TTC549 (cell line): Measurements from ENCODE around the gene SNAPC2.
"Not testable (repeated sequence)": the region's sequence is repeated elsewhere in the genome, so short reads cannot be mapped to it uniquely, and the experiment has no call there.

Experiments
- FAIRE-seq: peaks from 2 replicates; lab custom pipeline; 2012; peaks lifted over from hg19 to GRCh38; lab: Jason Lieb, UNC

SNAPC2 gene

DNA sequence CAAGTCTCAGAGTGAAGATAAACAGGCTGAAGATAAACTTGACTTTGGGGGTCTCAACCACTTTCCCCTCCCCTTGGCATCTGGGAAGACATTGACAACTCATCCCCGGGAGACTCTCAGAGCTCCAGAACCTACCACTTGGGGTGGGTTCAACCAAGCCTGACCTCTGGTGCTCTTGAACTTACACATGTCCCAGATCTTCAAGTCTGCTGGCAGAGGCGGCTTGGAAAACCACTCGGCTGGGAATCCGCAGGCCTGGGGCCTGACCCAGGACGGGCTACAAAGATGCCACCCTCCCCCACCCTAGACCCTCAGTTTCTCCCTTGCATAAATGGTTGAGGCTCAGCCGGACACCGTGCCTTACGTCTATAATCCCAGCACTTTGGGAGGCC, 31.3 kb upstream of the SNAPC2 start:
- FAIRE-seq = no peak

DNA sequence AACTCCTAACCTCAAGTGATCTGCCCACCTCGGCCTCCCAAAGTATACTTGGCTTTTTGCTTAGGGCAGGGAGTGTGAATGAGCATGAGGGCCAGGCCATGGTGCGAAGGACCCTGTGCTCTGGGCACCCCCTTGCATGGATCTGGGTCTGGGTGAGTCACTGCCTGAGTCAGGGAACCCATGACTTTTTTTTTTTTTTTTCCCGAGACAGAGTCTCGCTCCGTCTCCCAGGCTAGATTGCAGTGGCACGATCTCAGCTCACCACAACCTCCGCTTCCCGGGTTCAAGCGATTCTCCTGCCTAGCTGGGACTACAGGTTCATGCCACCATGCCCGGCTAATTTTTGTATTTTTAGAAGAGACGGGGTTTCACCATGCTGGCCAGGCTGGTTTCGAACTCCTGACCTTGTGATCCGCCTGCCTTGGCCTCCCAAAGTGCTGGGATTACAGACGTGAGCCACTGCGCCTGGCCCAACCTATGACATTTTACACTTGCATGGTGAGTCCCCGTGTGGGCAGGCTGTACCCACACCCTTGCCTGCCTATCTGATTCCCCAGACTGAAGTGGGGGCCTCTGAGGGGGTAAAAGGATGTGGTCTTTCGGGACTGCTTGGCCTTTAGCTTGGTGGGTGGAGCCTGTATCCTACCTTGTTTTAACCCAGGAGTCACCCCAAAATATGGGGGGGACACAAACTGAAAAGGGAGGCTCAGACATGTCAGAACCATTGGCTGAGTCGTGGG, 26.6 kb upstream of the SNAPC2 start:
- FAIRE-seq = not testable (repeated sequence)

GRCh38 chr19:7894612-7895309, 25.4 kb upstream of the SNAPC2 start:
- FAIRE-seq = no peak

DNA sequence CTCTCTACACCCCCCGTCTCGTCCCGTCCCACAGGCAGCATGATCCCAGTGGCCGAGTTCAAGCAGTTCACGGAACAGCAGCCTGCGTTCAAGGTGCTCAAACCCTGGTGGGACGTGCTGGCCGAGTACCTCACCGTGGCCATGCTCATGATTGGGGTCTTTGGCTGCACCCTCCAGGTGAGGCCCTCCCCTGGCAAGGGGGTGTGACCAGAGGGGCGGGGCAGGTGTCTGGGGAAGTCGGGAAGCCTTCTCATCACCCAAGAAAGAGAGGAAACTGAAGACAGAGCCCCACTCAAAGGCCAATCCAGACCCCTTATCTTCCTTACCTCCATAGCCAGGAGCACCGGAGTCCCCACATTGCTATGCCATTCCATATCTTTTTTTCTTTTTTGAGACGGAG, 24.6 kb upstream of the SNAPC2 start:
- no peak for FAIRE-seq

DNA sequence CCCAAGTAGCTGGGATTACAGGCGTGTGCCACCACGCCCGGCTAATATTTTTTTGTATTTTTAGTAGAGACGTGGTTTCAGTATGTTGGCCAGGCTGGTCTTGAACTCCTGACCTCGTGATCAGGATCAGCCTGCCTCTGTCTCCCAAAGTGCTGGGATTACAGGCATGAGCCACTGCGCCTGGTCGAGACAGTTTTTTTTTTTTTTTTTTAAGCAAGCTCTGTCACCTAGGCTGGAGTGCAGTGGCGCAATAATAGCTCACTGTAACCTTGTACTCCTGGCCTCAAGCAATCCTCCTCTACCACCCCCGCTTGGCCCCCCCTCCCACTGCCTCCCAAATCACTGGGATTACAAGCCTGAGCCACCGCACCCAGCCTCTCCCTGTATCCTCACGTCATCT, 22.8 kb upstream of the SNAPC2 start:
- no peak for FAIRE-seq

- no peak for FAIRE-seq
Observed at GRCh38 chr19:7898967-7899366, 21.2 kb upstream of the SNAPC2 start.

- no peak for FAIRE-seq
Observed at GRCh38 chr19:7899751-7900378, 20.3 kb upstream of the SNAPC2 start.

DNA sequence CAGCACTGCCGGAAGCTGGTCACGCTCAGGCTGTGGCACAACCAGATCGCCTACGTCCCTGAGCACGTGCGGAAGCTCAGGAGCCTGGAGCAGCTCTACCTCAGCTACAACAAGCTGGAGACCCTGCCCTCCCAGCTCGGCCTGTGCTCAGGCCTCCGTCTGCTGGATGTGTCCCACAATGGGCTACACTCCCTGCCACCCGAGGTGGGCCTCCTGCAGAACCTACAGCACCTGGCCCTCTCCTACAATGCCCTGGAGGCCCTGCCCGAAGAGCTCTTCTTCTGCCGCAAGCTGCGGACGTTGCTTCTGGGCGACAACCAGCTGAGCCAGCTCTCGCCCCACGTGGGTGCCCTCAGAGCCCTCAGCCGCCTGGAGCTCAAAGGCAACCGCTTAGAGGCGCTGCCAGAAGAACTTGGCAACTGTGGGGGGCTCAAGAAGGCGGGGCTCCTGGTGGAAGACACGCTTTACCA, 19.7 kb upstream of the SNAPC2 start:
- FAIRE-seq = no peak

- no peak for FAIRE-seq
Observed at GRCh38 chr19:7900931-7901330, 19.2 kb upstream of the SNAPC2 start.

DNA sequence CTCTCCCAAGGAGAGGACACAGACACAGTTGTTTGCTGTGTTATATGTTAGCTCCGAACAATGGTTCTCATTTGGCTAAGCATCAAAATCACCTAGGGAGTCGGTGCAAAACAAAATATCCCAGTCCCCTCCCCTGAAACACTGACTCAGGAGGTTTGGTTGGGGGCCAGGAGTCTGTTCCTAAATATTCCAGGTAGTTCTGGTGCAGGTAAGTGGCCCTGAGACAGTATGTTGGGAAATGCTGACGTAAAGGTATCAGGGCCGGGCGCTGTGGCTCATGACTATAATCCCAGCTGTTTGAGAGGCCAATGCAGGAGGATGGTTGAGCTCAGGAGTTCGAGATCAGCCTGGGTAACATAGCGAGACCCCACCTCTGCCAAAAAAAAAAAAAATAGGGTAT, 18.8 kb upstream of the SNAPC2 start:
- FAIRE-seq = no peak

DNA sequence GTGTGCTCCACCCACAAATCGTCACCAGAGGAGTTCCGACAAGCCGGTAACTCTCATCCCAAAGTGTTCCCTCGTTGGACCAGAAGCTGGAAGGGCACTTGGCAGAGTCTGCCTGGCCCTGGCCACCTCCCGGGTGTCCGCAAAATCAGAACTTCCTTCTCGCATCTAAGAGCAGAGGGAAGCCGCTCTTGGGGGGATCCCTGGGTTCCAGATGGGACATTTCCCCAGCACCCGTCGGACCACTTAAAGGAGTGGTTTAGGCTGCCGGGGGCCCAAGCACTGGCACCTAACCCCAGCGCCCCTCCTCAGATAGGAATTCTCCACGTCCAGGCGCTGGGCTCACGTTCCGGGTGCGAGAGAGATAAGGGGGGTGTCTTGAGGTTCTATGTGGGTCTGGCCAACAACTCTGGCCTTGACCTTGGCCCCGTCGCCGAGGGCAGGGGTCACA, 17.3 kb upstream of the SNAPC2 start:
- FAIRE-seq = no peak

DNA sequence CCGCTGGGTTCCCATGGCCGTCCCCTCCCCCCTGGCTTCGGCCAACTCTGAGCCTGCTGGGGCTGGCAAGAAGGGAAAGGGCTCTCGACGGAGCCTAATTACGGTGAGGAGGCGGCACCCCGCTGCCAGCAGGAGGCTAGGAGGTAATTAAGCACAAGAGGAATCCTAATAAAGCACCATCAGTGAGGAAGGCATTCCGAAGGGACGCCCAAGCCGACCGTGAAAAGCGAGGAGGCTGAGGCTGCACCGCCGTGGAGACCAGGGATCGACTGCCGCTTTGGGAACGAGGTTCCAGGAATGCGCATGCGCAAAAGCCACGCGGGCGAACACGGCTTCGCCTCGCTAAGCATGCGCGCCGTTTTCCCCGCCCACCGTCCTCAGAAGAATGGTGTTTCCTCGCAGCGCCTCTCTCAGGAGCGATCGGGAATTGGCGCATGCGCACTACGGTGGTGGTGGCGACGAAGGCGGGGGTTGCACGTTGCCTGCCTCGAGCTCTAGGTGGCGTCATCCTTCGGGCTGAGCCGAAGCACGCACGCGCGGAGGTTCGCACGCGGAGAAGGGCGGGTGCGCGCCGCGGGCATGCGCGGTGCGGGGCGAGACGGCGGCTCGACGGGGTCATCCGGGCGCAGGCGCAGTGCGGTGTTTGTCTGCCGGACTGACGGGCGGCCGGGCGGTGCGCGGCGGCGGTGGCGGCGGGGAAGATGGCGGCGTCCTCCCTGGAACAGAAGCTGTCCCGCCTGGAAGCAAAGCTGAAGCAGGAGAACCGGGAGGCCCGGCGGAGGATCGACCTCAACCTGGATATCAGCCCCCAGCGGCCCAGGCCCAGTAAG, 16.7 kb upstream of the SNAPC2 start, which contains the start of gene MAP2K7:
TSS of gene MAP2K7 (plus strand) at position 634 of the 830 bp plus-strand sequence. CDS start at position 702, 68 bp downstream.
- peak; percentile 94 for FAIRE-seq

DNA sequence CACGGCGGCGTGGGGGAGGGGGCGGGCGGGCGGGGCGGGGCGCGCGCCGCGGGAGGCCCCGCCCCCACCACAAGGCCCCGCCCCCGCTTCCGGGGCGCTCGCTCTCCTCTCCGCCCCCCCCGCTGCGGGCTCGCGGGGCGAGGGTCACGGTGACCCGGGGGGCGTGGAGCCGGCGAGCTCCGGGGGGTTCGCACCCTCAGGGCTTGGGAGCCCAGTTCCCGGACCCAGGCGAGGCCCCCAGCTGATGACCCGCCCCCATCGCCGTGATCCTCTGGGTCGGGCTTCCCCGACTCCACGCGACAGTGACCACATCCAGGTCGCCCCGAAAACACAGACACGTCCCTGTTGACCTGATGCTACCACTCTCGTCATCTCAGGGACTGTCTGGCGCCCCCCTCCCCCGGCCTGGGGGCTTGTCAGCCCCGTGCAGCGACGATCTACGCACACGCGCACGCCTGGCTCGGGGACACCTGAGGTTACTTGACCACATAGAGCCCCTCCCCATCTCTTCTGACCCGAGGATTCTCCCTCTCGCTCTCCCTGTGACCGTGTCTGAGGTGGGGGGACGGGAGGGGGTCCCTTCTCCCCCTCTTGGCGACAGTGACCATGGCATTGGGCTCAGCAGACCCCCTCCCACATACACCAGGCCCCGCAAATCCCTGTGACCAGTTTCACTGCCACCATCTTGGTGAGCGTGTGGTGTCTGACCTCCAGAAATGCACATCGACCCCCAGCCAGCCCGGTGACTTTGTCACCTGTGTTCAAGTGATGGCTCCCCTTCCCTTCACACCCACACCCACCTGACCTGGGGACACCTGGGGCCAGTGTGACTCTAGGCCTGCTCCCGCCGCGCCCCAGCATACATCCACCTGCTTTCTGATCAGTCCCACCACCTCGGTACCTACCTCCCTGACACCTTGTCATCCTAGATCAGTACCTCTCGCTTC, 15.8 kb upstream of the SNAPC2 start:
- FAIRE-seq = no peak

DNA sequence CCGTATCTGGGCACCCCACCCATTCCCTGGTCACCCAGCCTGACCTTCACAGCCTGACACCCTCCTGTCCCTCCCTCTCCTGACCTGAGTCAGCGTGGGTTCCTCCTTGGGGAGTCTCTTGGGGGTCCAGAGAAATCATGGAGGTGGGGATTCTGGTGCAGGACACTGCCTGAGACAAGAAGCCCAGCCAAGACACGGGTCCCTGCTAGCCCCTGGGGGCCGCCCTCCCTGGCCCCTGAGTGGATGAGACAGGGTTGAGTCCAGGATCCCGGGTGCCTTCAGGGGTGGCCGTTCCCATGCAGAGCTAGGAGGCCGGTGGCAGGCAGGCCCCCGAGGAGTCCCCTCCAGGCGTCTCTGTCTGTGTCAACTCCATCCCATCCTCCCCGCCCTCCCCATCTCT, 14.9 kb upstream of the SNAPC2 start:
- no peak for FAIRE-seq

- FAIRE-seq = no peak
Observed at GRCh38 chr19:7905859-7906258, 14.3 kb upstream of the SNAPC2 start.

DNA sequence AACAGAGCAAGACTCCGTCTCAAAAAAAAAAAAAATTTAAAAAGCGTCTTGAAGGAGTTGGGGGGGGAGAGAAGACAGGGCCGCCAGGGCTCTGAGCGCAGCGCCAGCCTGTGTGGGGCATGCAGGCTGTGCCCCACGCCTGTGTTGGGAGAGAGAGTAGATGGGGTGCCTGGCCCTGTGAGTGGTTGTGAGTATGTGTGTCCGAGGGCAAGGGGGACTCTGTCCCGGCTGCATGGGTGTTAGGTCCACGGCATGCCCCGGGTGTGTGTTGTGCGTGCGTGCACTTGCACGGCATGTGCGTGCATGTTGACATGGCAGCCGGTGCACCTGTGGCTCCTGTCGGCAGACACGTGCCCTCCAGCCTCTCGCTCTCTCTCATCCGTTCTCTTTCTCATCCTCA, 13.0 kb upstream of the SNAPC2 start:
- no peak for FAIRE-seq

DNA sequence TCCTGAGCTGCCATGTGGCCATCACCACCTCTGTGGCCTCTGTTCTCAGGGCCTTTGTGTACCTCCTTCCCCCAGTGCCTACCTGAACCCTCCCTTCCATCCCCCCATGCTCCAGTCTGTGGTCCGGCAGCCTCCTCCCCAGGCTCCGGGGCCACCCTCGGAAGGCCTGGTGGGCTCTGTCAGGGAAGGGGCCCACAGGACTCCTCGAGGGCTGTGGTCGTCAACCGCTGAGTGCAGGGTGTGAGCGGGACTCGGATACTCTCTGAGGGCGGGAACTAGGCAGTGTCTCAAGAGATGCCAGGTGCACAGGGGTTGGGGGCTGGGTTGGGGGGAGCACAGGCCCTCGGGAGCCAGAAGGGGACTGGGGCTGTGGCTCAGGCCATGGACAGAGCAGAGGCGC, 12.6 kb upstream of the SNAPC2 start:
- no peak for FAIRE-seq

GRCh38 chr19:7908078-7908699, 11.9 kb upstream of the SNAPC2 start:
- FAIRE-seq = no peak

DNA sequence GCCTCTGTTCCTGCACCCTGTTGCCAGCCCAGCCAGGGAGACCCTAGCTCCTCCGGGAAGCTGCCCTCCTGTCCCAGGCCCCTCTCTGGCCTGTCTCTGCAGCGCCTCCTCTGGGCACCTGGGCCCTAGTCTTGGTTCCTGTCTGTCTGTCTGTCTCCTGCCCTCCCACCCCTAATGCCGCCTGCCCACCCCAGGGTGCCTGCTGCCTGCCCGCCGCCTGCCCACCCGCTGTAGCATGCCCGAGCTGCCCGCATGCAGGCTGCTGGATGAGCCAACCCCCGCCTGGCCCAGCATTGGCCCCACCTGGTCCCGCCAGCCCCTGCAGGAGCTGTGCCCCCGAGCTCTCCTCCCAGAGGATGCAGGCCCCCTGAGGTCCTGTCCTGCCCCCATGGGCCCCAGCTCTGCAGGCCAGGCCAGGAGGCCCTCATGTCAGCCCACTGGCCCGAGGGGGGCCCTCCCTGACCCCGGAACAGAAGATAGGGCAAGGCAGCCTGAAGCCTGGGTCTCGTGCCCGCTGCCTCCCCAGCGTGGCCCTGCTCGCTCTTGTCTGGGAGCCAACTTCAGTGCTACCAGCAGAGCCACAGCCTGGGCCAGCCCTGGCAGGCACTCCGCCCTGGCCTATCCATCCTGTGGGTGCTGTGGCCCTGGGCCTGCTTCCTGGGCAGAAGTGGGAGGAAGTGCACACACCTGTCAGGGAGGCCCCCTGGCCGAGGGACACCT, 11.2 kb upstream of the SNAPC2 start:
- no peak for FAIRE-seq

DNA sequence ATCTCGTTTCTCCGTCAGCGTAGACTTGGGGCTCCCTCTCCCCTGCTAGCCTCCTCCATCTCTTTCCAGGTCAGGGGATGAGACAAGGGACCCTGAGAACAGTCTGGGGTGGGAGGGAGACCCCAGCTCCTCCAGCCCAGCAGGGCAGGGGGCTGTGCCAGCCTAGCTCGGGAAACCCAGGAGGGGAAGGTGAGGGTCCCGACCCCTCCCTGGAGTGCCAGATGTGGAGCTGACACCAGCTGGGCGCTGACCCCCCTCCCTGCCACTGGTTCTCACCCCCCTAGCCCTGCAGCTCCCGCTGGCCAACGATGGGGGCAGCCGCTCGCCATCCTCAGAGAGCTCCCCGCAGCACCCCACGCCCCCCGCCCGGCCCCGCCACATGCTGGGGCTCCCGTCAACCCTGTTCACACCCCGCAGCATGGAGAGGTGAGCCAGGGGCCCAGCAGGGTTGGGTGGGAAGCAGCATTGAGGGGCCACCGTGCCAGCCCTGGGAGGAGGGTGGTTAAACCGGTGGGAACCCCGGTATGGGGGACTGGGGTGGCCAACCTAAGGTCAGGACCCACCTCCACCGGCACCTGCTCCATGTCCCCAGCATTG, 10.6 kb upstream of the SNAPC2 start:
- FAIRE-seq = no peak
